HG02642 (cell line): ENCODE measurements around the gene PDZRN3.

ENCODE experiments used
- ATAC-seq: cut with Tn5 transposase; IDR thresholded peaks from one replicate; pipeline ENCODE4 v1.9.1; 2021; ENCODE audit warnings: mild to moderate bottlenecking; ENCODE audit not compliant: unreplicated experiment, poor library complexity

Gene PDZRN3

DNA sequence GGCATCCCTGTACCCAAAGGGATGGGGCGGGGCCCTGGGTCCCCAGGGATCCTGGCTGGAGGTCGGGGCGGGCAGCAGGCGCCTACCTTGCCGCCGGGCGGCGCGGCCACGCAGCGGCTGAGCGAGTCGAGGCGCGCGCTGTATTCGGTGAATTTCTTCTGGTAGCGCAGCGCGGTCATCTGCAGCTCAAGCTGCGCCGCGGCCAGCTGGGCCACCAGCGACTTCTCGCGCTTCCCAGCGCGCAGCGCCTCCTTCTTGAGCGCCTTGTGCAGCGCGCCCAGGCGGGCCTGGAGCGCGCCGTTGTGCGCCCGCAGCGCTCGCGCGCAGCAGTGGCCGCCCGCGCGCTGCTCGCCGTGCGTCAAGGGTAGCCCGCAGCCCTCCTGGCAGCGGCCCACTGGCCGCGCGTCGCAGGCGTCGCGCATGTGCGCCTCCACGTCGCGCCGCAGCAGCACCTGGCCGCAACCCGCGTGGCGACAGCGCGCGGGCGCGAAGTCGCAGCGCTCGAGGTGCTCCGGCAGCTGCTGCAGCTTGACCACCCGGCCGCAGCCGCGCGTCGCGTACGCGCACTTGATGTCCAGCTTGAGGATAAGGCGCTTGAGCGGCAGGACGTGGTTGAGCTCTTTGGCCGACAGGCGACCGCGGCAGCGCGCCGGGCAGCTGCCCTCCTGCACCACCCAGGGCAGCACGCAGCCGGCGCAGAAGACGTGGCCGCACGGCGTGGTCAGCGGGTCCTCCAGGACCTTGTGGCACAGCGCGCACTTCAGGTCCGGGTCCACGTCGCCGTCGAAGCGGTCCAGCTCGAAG lies 522 bp downstream of the PDZRN3 start:
- ATAC-seq: no peak

DNA sequence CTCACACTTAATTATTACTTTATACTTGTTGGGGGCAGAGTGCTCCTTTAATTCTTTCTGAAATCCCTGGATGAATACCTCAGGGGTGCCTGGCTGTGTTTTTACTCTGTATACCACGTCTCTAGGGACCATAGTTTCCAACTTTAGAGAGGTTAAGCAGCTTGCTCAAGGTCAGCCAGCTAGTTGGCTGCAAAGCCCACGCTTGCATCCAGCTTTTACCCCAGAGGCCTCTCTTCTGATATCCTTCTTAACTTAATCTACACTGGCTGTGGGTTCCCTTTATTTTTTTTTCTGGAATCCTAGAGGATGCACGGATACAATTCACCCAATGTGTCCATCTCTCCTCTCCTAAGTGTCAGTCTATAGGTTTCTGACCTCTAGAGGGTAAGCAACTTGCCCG lies 1.4 kb downstream of the PDZRN3 start:
- no peak for ATAC-seq

DNA sequence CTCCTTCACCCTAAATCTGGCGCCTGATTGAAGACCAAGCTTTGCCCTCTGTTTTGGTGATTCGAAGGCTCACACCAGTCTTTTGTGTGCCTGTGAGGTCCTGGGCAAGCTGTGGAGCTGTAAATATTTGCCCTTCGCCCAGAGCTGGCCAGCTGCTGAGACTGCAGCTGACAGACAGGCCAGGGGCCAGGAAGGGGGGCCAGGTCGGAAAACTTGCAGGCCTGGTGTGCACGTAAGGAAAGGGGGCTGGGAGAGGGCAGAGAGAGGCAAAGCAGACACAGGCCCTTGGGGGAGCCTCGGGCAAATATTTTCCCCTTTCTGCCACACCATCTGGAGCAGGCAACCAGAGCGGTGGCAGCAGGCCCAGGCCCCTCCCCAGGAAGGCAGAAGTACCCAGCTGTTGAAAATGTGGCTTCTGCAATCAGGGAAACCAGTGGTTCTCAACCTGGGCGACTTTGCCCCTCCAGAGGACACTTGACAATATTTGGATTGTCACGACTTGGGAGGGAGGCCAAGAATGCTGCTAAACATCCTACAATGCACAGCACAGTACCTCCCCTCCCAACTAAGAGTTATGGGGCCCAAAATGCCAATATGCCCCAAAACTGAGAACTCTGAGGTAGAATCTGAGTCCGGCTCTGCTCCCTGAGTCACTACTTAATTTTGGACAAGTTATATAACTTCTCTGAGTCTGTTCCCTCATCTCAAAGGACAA lies 2.5 kb downstream of the PDZRN3 start:
- ATAC-seq: no peak

DNA sequence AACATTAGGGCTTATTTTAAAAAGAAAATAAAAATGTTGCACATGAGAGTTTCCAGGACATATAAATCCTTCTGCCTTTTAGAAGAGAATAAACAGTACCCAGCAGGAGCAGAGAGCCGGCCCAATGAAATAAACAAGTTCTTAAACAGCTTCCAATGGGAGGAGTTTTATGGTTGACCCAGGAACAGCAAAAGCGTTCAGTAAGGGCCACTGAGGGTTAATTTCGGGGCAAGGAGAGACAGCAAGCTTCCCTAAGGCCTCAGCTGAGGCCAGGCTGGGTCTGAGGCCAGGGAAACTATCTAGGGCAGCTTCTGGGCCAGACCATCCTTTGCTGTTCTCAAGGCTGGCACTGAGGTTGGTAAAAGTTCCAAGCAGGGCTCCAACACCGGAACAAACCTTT lies 3.4 kb downstream of the PDZRN3 start:
- ATAC-seq: no peak

DNA sequence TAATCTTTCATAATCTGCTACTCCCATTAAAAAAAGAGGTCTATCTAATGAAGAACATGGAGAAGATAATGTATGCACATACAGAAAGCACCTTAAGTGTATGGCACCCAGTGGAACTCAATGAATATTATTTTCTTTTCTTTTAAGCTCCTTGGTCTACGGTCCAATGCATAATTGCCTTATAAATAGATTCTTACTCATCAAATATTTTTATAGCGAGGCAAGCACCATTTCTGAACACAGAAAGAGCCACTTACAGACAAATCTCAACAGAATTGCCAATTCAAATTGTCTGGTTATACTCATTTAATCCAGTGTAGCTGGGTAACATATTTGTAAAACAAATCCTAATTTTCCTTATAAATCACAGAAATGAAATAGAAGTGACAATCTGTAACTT lies 6.3 kb downstream of the PDZRN3 start:
- no peak for ATAC-seq

DNA sequence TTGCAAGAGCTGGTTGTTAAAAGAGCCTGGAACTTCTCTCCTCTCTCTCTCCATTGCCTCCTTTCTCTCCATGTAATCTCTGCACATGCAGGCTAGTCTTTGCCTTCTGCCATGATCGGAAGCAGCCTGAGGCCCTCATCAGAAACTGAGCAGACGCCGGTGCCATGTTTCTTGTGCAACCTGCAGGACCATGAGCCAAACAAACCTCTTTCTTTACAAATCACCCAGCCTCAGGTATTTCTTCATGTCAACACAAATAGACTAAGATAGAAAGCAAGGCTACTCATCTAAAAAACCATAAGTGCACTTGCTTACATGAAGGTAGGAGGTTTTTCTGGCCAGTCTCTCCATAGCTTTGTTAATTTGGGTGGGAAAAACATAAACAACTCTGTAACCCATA lies 8.7 kb downstream of the PDZRN3 start:
- ATAC-seq: no peak

DNA sequence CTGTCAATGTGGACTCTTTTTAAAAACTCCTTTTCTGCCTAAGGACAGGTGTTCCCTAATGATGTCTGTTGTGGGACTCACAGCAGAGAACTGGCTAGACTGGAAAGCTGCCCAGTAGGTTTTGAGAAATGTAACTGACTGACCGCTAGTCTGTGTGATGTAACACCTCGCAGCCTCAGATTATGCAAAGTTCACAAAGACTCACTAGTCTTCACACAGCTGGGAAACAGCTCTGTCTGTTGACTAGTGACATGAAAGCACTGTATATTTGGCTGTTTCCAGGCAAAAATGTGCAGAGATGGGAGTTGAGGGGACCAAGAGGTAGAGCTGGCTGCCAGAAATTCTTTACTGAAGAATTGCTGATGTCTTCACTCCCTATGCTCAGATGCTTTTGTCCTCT lies 10.3 kb downstream of the PDZRN3 start:
- no peak for ATAC-seq

DNA sequence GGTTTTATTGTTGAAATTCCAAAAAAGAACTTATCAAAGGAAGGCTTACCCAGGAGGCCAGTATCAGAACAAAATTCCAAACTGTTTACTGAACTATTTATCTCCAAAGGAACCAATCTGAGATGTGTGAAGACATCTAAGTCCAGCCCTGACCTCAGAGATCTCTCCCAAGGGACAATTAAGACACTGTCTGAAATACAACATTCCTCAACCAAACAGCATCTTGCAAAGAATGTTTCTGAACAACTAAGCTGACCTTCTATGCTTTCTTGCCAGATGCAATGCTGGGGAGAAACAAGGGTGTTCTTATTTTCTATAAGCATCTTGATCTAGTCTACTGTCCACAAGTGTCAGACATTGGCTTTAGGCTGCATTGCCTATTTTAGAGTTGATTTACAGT lies 13.6 kb downstream of the PDZRN3 start:
- ATAC-seq: no peak

DNA sequence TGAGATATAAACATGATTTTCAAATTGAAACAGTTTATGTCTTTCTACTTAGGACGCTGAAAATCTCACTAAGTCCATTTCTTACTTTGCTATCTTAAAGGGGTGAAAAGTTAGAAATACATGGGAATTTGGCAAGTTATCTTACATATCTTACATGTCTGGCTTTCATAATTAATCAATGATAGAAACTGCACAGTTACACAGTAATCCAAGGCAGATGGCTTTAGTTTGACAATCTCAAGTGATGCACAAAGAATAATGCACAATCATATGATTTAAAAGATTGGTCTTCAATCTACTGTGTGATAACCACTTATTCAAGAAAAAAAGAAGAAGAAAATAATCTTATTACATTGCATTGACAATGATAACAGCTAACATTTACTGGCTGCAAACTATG lies 14.2 kb downstream of the PDZRN3 start:
- ATAC-seq: no peak

DNA sequence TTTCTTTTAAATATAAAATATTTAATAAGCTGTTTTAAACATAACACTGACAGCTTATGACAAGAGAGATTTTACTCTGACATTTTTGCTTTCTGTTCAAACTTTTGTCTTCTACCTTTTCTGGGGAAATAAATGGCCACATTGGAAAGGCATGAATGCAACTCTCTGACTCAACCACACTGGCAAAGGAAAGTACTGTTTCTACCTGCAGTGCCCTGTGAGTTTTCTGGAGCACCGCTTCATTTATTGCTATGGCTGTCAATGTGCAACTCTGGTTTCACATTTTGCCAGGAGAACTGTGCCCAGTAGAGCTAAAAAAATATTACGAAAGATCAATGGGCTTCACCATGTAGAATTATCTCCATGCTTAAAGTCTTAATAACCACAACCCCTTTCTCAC lies 15.1 kb downstream of the PDZRN3 start:
- no peak for ATAC-seq

DNA sequence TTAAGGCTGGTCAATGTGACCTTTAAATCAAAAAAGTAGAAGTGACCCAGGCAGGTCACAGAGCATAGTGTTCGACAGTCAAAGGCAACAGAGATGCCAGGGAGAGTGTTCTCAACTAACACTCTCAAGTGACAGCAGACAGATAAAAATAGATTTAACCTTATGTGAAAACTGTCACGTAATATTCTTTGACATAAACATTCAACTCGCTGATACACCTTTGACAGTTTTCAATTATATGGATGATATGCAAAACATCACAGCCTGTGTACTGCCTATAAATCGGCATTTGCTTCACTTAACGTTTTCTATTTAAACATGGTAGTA lies 15.5 kb downstream of the PDZRN3 start:
- no peak for ATAC-seq

DNA sequence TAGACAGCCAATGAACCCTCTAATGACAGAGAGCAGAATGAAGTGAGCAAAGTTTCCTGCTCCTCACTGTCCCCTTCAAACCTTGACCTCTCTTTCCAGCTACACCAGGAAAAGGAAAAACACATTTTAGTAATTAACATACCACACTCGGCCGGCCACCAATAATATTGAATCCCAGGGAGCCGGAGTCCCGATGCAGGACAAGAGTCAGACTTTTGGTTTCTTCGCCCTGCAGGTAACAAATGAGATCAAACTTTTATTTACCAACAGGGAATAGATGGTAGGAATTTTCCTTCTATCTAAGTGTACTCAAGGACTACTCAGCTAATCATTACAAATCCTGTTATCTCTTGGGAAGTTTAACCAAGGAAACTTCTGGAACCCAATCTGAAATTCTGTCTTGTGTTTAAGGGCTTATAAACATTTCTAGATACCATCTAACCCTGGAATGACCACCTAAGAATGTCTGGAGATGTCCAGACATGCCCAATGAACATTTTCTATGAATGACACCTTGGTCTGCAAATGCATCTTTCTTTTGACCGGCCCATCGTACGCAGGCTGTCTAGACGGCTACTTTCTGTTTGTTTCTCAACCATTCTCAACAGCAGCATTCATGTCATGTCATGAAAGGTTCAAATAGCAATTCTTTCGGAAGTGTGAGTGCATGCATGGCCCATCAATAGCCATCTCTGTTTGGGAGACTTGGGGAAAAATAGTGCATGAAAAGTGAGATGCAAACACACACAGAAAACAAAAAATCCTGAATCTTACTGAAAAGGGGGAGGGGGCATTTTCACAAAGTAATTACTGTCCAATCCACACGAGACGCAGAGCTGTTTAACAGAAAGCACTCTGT lies 16.1 kb downstream of the PDZRN3 start:
- ATAC-seq: no peak

DNA sequence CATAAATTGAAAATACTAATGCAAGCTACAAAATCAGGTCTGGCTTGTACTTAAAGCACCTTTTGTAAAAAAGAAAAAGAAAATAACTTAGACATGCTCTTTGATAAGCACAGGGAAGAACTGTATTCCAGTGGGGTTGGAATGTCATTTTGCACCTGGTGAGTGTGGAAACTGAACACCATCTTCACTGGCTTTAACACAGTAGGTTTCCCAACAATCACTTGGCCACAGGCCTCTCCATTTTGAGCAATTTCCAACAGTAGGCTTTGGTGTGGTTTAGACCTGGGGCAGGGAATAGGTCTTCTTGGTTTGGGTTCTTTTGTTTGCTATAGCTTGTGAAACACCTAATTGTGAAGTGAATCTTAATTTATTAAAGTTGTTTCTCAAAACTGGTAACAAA lies 18.9 kb downstream of the PDZRN3 start:
- ATAC-seq: no peak

DNA sequence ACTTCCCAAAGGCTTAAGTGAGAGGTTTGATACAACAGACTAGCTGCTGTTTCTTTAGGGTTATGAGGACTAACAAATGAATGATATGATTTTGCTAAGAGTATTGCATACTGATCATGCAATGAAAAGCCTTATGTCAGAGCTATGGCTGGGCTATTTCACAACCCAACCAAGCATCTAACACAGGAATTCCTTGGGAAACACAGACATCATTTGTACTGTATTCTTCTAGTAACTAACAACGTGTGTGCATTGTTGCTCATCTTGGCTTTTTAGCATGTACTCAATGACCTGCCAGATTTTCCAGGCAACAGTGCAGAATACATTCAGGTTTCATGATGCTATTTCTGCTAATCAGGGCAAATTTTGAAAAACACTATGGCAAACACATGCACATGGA lies 19.3 kb downstream of the PDZRN3 start:
- no peak for ATAC-seq

DNA sequence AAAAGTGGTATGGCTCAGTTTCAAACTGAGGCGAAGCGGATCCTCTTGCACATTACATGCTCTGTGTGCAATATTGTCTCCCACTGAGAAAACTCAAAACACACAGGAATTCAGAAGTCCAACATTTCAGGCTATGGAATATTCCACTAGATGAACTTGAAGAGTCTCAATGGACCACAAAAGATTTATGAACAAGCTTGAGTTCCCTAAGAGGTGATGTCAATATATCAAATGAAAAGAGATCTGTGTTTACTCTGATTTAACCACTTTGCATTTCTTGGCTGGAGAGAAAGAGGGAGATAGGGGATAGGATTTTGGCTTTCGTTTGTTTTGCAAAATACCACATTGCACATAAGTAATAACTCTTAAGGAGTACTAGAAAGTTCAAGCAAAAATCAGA lies 20.3 kb downstream of the PDZRN3 start:
- no peak for ATAC-seq

DNA sequence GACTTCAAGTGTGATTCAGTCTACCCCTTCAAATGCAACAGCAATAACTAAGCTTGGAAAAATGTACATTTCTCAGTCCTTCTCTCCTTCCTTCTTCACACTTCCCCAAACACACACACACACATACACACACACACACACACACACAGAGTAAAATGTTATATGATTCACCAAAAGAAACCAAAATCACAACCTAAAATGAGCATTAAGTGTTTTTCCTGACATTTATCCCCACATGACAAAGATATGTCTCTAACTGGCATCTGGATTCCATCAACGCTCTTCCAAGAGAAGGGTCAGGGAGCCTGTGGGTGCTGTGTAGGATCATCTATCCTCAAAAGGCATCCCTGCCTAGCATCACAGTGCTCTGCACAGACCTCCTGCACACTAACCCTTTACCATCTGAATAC lies 21.0 kb downstream of the PDZRN3 start:
- no peak for ATAC-seq

DNA sequence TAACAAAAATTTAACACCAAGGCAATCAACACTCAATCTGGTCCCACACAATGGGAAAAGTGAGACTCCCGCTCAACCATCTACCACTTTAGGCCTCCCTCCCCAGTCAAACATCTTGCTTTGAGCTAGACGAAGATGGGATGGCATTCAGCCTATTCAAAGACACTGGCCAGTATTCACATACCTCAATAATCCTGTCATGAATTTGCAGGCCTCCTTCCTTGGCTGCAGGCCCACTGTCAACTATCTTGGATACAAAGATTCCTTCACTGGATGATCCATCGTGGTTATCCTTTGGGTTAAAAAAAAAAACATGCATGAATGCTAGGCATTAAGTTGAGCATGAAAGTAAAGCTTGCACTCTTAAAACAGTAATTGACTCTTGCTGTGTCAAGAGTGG lies 22.6 kb downstream of the PDZRN3 start:
- ATAC-seq: no peak

DNA sequence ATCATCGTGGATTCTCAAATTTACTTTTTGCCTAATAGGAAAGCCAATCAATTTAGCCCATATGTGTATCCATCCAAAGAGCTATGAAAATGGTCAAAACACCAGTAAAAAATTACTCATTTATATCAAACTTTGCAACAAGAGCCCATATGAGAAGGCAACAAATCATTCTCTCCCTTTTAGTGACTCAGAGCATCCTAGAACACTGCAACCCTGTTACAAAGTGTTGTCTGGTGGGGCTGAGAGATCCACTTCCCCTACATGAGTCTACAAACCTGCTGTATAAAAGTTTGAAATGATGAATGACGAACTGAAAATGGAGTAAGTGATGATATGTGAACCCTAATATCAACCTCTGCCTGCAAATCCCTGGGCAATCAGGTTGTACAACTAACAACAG lies 23.3 kb downstream of the PDZRN3 start:
- ATAC-seq: no peak

DNA sequence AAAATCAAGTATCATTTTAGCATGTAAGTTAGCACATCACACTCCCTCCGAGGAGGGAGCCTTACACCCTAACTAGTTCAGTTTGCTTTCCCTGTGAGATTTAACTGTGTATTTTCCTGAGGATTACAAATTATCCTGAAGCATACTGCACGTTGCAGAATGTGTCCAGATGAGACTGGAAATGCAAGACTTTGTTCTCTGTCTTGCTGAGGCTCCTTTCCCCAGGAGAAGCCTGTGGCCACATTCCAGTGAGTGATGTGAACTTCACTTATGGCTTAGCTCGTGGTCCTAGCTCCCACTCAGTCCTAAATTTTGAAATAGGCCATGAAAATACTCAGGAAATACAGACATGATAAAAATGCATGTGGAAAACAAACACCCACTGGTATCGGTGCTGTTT lies 23.7 kb downstream of the PDZRN3 start:
- no peak for ATAC-seq

DNA sequence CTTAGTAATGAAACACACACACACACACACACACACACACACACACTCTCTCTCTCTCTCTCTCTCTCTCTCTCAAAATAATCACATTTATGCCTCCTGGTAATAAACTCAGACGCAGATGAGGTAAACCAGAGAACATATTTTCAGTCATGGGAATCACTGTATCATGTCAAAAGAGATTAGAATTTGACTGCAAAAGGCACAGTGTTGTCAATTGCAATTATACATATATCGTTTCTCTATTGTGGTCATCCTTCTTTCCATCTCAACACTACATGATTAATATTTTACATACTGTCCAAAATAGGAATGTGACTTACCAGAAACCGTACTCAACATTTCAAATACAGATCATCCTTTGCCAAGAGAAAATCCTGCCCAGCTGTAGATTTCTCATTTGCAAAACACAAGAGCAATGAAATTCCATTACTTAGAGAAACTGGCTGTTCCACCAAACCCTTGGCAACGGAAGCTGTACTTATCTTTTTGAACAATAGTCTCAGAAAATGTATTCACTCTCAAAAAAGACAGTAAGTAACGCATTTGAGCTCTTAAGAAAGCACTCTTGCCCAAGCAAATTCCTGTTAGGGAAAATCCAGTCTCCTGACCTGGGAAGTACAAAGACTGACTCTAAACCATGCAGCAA lies 24.3 kb downstream of the PDZRN3 start:
- no peak for ATAC-seq

DNA sequence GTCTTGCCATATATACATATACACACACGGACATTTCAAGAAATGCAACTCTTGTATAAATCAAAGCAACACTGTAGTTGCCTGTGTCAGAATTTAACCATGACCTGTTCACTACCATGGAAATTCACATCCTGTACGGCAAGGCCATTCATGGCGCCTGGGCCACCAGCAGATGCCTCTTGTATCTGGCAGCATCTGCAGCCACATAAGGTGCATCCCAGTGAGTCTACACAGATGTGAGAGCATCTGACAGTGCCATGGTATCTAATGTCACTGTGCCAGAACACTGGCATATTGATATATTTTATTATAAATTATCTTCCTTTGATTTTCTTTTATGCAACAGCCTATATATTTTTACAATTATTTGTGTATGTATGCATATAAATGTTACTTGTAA lies 25.1 kb downstream of the PDZRN3 start:
- no peak for ATAC-seq
